ENCODE results near the gene UBE3A. TPM values are rescaled to one million over a fixed set of nuclear protein-coding genes. Genes with fewer than 3 reads are reported as not detected.

Gene UBE3A
- polyA plus RNA-seq, 1 of the 3 experiments (the other 2 are of a cell fraction): 9.7 TPM

- Histone ChIP-seq H3K4me2 (no peak overlapping the region), H3K27me3 (ENCODE audit: insufficient read depth) (no peaks in the 10 kb centered on the region), H3K4me1 (ENCODE audit: control insufficient read depth in 1 of 2, insufficient read depth in 2 of 2, low read depth in 1 of 2, low read length in 1 of 2) (peaks cover 0 to 2% of the 10 kb centered on the region in 2 experiments; a peak in 2 of 4 replicates), H2AFZ (ENCODE audit: low read depth) (no peak overlapping the region), H3K9me3 (no peaks in the 10 kb centered on the region), H3K4me3 (ENCODE audit: low read depth in 2 of 2, low read length in 1 of 2) (no peak overlapping the region), H4K20me1 (ENCODE audit: insufficient read depth) (peaks cover 57% of the 10 kb centered on the region), H3K79me2 (ENCODE audit: insufficient read depth) (peaks cover 100% of the 10 kb centered on the region), H3F3A (replicated peaks; ENCODE audit: insufficient read depth) (no peaks in the 10 kb centered on the region), H3K9me2 (no peaks in the 10 kb centered on the region), H3K27ac (ENCODE audit: low read depth in 2 of 2, low read length in 1 of 2) (no peak overlapping the region; a peak in 1 of 4 replicates), H3K36me3 (replicated peaks in 1 of 2; ENCODE audit: control insufficient read depth in 1 of 2, insufficient read depth in 2 of 2, low read length in 1 of 2) (peaks cover 20 to 53% of the 10 kb centered on the region in 2 experiments), H3K9ac (no peak overlapping the region)
- ChIA-PET POLR2A (no interaction called here), CTCF (no interaction called here)
- DNase-seq: no peak
- 79% methylated on average over 2 of the region's 2 CpGs for WGBS (ENCODE audit: low lambda C conversion rate)
- no peak for TF ChIP-seq CHD2 (IDR thresholded peaks at IDR 0.05; ENCODE audit: low read length, partially characterized antibody)
- no peak for TF ChIP-seq FOXM1 (IDR thresholded peaks at IDR 0.05; ENCODE audit: low read depth)
- TF ChIP-seq PBX3 (IDR thresholded peaks at IDR 0.05): no peak
- TF ChIP-seq, protein P1, sequence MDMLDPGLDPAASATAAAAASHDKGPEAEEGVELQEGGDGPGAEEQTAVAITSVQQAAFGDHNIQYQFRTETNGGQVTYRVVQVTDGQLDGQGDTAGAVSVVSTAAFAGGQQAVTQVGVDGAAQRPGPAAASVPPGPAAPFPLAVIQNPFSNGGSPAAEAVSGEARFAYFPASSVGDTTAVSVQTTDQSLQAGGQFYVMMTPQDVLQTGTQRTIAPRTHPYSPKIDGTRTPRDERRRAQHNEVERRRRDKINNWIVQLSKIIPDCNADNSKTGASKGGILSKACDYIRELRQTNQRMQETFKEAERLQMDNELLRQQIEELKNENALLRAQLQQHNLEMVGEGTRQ (IDR thresholded peaks at IDR 0.05; ENCODE audit: borderline replicate concordance, low read depth, low read length): no peak
- TF ChIP-seq FOSL2 (IDR thresholded peaks at IDR 0.05; ENCODE audit: borderline replicate concordance, low read depth): no peak
- no peak for TF ChIP-seq GATA2 (CRISPR knock-in tag; IDR thresholded peaks at IDR 0.05)
- TF ChIP-seq TCF12 (IDR thresholded peaks at IDR 0.05): no peak
- TF ChIP-seq RAD21 (IDR thresholded peaks at IDR 0.05; ENCODE audit: low read length): no peak
- TF ChIP-seq ELF1 (IDR thresholded peaks at IDR 0.05): no peak
- no peak for TF ChIP-seq SIN3A (IDR thresholded peaks at IDR 0.05; ENCODE audit: borderline replicate concordance, low read depth, low read length)
- no peak for TF ChIP-seq TEAD4 (IDR thresholded peaks at IDR 0.05; ENCODE audit: borderline replicate concordance, insufficient read depth)
- TF ChIP-seq SMC3 (IDR thresholded peaks at IDR 0.05; ENCODE audit: low read depth, low read length): no peak
- TF ChIP-seq, protein P2, sequence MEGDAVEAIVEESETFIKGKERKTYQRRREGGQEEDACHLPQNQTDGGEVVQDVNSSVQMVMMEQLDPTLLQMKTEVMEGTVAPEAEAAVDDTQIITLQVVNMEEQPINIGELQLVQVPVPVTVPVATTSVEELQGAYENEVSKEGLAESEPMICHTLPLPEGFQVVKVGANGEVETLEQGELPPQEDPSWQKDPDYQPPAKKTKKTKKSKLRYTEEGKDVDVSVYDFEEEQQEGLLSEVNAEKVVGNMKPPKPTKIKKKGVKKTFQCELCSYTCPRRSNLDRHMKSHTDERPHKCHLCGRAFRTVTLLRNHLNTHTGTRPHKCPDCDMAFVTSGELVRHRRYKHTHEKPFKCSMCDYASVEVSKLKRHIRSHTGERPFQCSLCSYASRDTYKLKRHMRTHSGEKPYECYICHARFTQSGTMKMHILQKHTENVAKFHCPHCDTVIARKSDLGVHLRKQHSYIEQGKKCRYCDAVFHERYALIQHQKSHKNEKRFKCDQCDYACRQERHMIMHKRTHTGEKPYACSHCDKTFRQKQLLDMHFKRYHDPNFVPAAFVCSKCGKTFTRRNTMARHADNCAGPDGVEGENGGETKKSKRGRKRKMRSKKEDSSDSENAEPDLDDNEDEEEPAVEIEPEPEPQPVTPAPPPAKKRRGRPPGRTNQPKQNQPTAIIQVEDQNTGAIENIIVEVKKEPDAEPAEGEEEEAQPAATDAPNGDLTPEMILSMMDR (IDR thresholded peaks at IDR 0.05): no peak
- TF ChIP-seq, protein P3, sequence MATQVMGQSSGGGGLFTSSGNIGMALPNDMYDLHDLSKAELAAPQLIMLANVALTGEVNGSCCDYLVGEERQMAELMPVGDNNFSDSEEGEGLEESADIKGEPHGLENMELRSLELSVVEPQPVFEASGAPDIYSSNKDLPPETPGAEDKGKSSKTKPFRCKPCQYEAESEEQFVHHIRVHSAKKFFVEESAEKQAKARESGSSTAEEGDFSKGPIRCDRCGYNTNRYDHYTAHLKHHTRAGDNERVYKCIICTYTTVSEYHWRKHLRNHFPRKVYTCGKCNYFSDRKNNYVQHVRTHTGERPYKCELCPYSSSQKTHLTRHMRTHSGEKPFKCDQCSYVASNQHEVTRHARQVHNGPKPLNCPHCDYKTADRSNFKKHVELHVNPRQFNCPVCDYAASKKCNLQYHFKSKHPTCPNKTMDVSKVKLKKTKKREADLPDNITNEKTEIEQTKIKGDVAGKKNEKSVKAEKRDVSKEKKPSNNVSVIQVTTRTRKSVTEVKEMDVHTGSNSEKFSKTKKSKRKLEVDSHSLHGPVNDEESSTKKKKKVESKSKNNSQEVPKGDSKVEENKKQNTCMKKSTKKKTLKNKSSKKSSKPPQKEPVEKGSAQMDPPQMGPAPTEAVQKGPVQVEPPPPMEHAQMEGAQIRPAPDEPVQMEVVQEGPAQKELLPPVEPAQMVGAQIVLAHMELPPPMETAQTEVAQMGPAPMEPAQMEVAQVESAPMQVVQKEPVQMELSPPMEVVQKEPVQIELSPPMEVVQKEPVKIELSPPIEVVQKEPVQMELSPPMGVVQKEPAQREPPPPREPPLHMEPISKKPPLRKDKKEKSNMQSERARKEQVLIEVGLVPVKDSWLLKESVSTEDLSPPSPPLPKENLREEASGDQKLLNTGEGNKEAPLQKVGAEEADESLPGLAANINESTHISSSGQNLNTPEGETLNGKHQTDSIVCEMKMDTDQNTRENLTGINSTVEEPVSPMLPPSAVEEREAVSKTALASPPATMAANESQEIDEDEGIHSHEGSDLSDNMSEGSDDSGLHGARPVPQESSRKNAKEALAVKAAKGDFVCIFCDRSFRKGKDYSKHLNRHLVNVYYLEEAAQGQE (IDR thresholded peaks at IDR 0.05; ENCODE audit: low read depth, low read length): no peak
- TF ChIP-seq, protein P4, sequence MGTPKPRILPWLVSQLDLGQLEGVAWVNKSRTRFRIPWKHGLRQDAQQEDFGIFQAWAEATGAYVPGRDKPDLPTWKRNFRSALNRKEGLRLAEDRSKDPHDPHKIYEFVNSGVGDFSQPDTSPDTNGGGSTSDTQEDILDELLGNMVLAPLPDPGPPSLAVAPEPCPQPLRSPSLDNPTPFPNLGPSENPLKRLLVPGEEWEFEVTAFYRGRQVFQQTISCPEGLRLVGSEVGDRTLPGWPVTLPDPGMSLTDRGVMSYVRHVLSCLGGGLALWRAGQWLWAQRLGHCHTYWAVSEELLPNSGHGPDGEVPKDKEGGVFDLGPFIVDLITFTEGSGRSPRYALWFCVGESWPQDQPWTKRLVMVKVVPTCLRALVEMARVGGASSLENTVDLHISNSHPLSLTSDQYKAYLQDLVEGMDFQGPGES (IDR thresholded peaks at IDR 0.05; ENCODE audit: low read depth, low read length): no peak
Measured at GRCh38 chr15:25408929-25409328, 29.9 kb downstream of the UBE3A start.

All from SK-N-SH (cell line).